ENCODE results near the gene NUCKS1. TPM values are rescaled to one million over a fixed set of nuclear protein-coding genes. Genes with fewer than 3 reads are reported as not detected.

Gene NUCKS1
- total RNA-seq, 1 donor from 2014 or later = 124 TPM

DNA sequence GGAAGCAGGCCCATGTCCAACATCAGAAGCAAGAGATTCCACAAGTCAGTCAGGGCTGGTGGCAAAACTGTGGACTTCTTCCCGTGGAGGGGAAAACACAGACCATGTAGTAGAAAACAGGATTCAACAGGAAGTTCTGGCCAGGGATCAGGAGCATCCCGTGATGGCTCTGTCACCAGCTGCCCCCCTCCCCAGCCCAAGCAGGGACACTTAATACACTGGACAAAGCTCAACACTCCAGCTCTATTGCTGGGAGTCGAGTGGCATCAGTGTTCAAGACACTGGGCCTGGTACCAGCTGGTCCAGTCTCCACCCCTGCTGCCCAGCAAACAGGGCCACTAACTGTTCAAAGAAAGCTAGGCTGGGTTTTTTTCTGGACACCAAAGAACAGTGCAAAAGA, 73.4 kb downstream of the NUCKS1 start:
- Mint-ChIP-seq H3K27me3 (ENCODE audit: unreplicated experiment) (peaks cover 21% of the 10 kb centered on the region), H3K4me1 (ENCODE audit: low read depth, unreplicated experiment) (peaks cover 10% of the 10 kb centered on the region), H3K36me3 (ENCODE audit: unreplicated experiment) (no peaks in the 10 kb centered on the region), H3K4me3 (ENCODE audit: unreplicated experiment) (no peak overlapping the region), H3K27ac (ENCODE audit: unreplicated experiment) (no peak overlapping the region), H3K9me3 (ENCODE audit: unreplicated experiment) (peaks cover 5% of the 10 kb centered on the region)
- TF ChIP-seq, protein P1, sequence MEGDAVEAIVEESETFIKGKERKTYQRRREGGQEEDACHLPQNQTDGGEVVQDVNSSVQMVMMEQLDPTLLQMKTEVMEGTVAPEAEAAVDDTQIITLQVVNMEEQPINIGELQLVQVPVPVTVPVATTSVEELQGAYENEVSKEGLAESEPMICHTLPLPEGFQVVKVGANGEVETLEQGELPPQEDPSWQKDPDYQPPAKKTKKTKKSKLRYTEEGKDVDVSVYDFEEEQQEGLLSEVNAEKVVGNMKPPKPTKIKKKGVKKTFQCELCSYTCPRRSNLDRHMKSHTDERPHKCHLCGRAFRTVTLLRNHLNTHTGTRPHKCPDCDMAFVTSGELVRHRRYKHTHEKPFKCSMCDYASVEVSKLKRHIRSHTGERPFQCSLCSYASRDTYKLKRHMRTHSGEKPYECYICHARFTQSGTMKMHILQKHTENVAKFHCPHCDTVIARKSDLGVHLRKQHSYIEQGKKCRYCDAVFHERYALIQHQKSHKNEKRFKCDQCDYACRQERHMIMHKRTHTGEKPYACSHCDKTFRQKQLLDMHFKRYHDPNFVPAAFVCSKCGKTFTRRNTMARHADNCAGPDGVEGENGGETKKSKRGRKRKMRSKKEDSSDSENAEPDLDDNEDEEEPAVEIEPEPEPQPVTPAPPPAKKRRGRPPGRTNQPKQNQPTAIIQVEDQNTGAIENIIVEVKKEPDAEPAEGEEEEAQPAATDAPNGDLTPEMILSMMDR (IDR thresholded peaks at IDR 0.05; ENCODE audit: partially characterized antibody, unreplicated experiment) = no peak
- no peak for DNase-seq

DNA sequence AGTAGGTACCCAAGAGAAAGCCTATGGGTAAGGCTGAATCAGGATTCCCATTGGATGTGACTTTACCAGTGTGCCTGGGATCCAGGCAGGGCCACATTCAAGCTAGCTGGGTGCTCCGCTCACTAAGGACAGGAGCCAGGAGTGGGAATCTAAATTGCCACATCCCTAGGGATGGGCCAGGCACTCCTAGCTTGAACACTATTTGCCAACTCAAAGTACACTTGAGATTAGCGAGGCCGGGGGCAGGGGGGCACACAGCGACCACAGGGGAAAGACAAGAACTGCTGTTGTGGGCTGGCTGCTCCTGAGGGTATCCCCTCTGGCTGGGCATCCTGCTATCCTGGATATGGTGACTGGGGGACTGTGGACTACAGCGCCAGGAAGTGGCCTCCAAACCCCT, 74.0 kb downstream of the NUCKS1 start:
- H3K4me1 Mint-ChIP-seq (ENCODE audit: low read depth, unreplicated experiment) = peaks cover 7% of the 10 kb centered on the region
- TF ChIP-seq, protein P1 (IDR thresholded peaks at IDR 0.05; ENCODE audit: partially characterized antibody, unreplicated experiment) = no peak
- DNase-seq = no peak
- peaks cover 18% of the 10 kb centered on the region for H3K27me3 Mint-ChIP-seq (ENCODE audit: unreplicated experiment)
- no peaks in the 10 kb centered on the region for H3K36me3 Mint-ChIP-seq (ENCODE audit: unreplicated experiment)
- no peak overlapping the region for H3K4me3 Mint-ChIP-seq (ENCODE audit: unreplicated experiment)
- H3K27ac Mint-ChIP-seq (ENCODE audit: unreplicated experiment) = no peak overlapping the region
- H3K9me3 Mint-ChIP-seq (ENCODE audit: unreplicated experiment) = peaks cover 4% of the 10 kb centered on the region

DNA sequence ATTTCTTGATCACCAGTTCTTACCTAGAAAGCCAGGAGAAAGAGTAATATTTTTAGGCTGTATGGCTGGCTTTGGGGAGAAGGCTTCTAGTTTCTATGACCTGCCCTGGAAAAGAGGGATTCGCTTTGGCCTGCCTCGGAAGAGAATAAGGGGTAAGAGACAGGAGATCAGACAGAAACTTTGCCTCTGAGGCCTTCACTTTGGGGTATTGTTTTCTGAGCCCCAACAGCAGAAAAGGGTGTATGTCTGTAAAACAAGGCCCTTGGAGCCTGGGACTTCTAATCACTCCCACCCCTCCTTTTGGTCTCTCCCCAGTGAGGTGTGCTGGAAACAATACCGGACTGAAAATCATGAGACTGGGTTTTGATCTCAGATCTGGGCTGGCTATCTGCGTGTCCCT, 74.7 kb downstream of the NUCKS1 start:
- H3K4me3 Mint-ChIP-seq (ENCODE audit: unreplicated experiment) = no peak overlapping the region
- H3K36me3 Mint-ChIP-seq (ENCODE audit: unreplicated experiment) = no peaks in the 10 kb centered on the region

DNA sequence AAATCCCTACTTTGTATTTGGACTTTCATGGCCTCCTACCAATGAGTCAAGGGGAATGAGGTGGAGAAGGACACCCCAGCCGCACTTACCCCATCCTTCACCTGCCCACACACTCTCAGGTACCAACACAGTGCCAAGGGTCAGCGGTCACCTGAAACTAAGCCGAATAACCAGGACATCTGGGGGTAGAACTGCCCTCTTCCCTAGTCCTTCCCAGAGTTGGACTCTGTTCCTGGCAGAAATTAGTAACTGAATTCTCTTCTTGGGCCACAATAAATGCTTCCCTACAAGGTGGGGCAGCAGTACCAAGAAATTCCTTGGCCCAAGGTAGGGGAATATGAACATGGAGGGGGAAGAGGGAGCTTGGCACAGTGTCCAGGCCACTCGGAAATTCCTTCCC, 77.0 kb downstream of the NUCKS1 start:
- H3K9me3 Mint-ChIP-seq (ENCODE audit: unreplicated experiment) = no peaks in the 10 kb centered on the region
- no peak overlapping the region for H3K4me3 Mint-ChIP-seq (ENCODE audit: unreplicated experiment)
- H3K27ac Mint-ChIP-seq (ENCODE audit: unreplicated experiment) = no peak overlapping the region
- DNase-seq = no peak
- H3K4me1 Mint-ChIP-seq (ENCODE audit: low read depth, unreplicated experiment) = peaks cover 2% of the 10 kb centered on the region
- TF ChIP-seq, protein P1 (IDR thresholded peaks at IDR 0.05; ENCODE audit: partially characterized antibody, unreplicated experiment) = no peak
- peaks cover 14% of the 10 kb centered on the region for H3K27me3 Mint-ChIP-seq (ENCODE audit: unreplicated experiment)
- H3K36me3 Mint-ChIP-seq (ENCODE audit: unreplicated experiment) = no peaks in the 10 kb centered on the region

More for the DNA sequence above, 74.7 kb downstream of the NUCKS1 start:
- Mint-ChIP-seq H3K9me3 (ENCODE audit: unreplicated experiment) (no peaks in the 10 kb centered on the region), H3K4me1 (ENCODE audit: low read depth, unreplicated experiment) (peaks cover 4% of the 10 kb centered on the region), H3K27me3 (ENCODE audit: unreplicated experiment) (peaks cover 15% of the 10 kb centered on the region), H3K27ac (ENCODE audit: unreplicated experiment) (no peak overlapping the region)
- TF ChIP-seq, protein P1 (IDR thresholded peaks at IDR 0.05; ENCODE audit: partially characterized antibody, unreplicated experiment) = no peak
- no peak for DNase-seq

DNA sequence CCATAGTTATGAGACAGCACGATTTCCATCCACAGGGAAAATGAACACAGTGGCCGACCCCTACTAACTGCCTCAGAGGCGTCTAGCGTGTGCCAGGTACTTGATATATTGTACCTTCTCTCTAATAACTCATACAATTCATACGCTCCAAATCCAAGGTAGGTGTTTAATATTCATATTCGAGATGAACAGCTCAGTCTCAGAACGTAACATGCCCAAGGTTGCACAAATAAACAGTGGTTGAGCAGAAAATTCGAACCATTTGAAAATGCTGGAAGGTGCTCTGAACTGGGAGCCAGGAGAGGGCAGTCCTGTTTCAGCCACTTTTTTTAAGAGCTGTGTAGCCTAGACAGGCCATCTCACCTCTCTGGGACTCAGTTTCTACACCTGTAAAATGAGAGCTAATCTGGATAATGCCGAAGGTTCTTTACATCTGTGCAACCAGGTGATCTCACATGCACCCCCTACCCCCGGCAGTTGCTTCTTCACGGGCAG, 77.5 kb downstream of the NUCKS1 start:
- DNase-seq = no peak
- H3K27me3 Mint-ChIP-seq (ENCODE audit: unreplicated experiment) = peaks cover 14% of the 10 kb centered on the region
- TF ChIP-seq, protein P1 (IDR thresholded peaks at IDR 0.05; ENCODE audit: partially characterized antibody, unreplicated experiment) = no peak
- H3K4me3 Mint-ChIP-seq (ENCODE audit: unreplicated experiment) = no peak overlapping the region
- H3K27ac Mint-ChIP-seq (ENCODE audit: unreplicated experiment) = no peak overlapping the region
- H3K9me3 Mint-ChIP-seq (ENCODE audit: unreplicated experiment) = no peaks in the 10 kb centered on the region
- H3K4me1 Mint-ChIP-seq (ENCODE audit: low read depth, unreplicated experiment) = peaks cover 2% of the 10 kb centered on the region
- no peaks in the 10 kb centered on the region for H3K36me3 Mint-ChIP-seq (ENCODE audit: unreplicated experiment)
